Breast epithelium (tissue), 4 donors: Measurements from ENCODE around the gene CRPPA. TPM values are rescaled to one million over a fixed set of nuclear protein-coding genes. Genes with fewer than 3 reads are reported as not detected.

Experiments used
- DNase-seq, 2 donors: peaks; one replicate each; pipeline ENCODE4 v3.0.0-alpha.2; 2019; ENCODE audit warnings: low spot score in 2 of 2
- H3K27ac ChIP-seq, 2 donors: fragments of 200-600 bp; sonication (generic) in 1 of 2; one replicate each; pipeline ENCODE4 v1.5.1; 2016 to 2019; ENCODE audit warnings: mild to moderate bottlenecking in 1 of 2
- H3K27me3 ChIP-seq, 2 donors: fragments of 200-600 bp; sonication (generic) in 1 of 2; one replicate each; pipeline versions ENCODE4 v1.5.1 to v1.6.0; 2017 to 2019; ENCODE audit warnings: control low read depth in 1 of 2, mild to moderate bottlenecking in 1 of 2
- H3K36me3 ChIP-seq: fragments of 200-600 bp; one replicate; pipeline ENCODE4 v1.5.1; 2019
- H3K4me1 ChIP-seq, 2 donors: fragments of 200-600 bp; sonication (generic); one replicate each; pipeline ENCODE4 v1.5.1; 2016 to 2019; ENCODE audit warnings: control low read depth in 1 of 2
- H3K4me3 ChIP-seq, 3 donors: fragments of 200-600 bp; sonication (generic); 1 replicate in 2 of 3; 2 replicates in 1 of 3; pipeline ENCODE4 v1.5.1; 2016 to 2019; ENCODE audit warnings: mild to moderate bottlenecking in 3 of 3, moderate library complexity in 2 of 3
- H3K9me3 ChIP-seq, 2 donors: fragments of 200-600 bp; sonication (generic) in 1 of 2; one replicate each; pipeline ENCODE4 v1.5.1; 2016 to 2019; ENCODE audit warnings: control low read depth in 1 of 2
- POLR2A ChIP-seq: fragments of 450-650 bp; IDR thresholded peaks from one replicate; pipeline ENCODE4 v1.6.1; 2016; ENCODE audit warnings: antibody characterized with exemption, mild to moderate bottlenecking, moderate library complexity
- POLR2AphosphoS5 ChIP-seq, 3 donors: sonication (generic); formaldehyde crosslinking; IDR thresholded peaks; one replicate each; pipeline ENCODE4 v1.6.1; 2017; ENCODE audit warnings: antibody characterized with exemption in 3 of 3
- intact Hi-C: fragments of 100-400 bp; cut with DNase I; formaldehyde crosslinking; loops from one replicate; pipeline ENCODE4 v1.15.1; 2023; ENCODE audit warnings: low total_unique reads
- total RNA-seq, 3 donors: library from RNA; depleted of rRNA; stranded (reverse); fragments of >200 nt; gene quantifications; one replicate each; pipeline ENCODE4 v1.1.0, GENCODE V29; 2016
- TF ChIP-seq, protein P1 (sequence below), 3 donors: fragments of 450-650 bp; IDR thresholded peaks; one replicate each; pipeline ENCODE4 v1.5.1; 2016 to 2017; ENCODE audit warnings: antibody characterized with exemption in 3 of 3, mild to moderate bottlenecking in 3 of 3, moderate library complexity in 3 of 3

Gene CRPPA
- total RNA-seq, 3 donors from 2014 or later: 1.9 to 6.0 (median 2.9) TPM

DNA sequence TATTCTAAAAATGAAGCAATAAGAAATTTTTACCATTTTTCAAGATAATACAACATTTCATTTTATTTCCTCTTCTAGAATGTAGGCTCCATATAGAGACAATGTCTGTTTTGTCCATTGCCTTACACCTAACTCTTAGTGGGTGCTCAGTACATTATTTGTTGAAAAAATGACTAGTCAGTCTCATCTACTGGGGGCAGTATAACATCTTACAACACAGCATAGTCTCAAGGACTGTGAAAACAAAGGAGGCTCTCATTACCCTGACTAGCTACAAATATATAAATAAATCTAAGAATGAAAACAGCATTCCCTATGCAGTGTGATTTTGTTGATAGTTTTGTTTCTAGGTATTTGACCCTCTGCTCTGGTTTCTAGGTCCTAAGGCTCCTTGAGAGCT, 11.6 kb downstream of the CRPPA start:
- Histone ChIP-seq H3K27me3 (no peaks in the 10 kb centered on the region), H3K27ac (no peak overlapping the region), H3K36me3 (no peaks in the 10 kb centered on the region), H3K4me1 (no peaks in the 10 kb centered on the region), H3K9me3 (no peaks in the 10 kb centered on the region), H3K4me3 (no peak overlapping the region)
- no peak for DNase-seq
- TF ChIP-seq POLR2A (no peak), POLR2AphosphoS5 (IDR thresholded peaks at IDR 0.05) (no peak)
- TF ChIP-seq, protein P1, sequence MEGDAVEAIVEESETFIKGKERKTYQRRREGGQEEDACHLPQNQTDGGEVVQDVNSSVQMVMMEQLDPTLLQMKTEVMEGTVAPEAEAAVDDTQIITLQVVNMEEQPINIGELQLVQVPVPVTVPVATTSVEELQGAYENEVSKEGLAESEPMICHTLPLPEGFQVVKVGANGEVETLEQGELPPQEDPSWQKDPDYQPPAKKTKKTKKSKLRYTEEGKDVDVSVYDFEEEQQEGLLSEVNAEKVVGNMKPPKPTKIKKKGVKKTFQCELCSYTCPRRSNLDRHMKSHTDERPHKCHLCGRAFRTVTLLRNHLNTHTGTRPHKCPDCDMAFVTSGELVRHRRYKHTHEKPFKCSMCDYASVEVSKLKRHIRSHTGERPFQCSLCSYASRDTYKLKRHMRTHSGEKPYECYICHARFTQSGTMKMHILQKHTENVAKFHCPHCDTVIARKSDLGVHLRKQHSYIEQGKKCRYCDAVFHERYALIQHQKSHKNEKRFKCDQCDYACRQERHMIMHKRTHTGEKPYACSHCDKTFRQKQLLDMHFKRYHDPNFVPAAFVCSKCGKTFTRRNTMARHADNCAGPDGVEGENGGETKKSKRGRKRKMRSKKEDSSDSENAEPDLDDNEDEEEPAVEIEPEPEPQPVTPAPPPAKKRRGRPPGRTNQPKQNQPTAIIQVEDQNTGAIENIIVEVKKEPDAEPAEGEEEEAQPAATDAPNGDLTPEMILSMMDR (IDR thresholded peaks at IDR 0.05): no peak
- intact Hi-C loops: no loop called here

DNA sequence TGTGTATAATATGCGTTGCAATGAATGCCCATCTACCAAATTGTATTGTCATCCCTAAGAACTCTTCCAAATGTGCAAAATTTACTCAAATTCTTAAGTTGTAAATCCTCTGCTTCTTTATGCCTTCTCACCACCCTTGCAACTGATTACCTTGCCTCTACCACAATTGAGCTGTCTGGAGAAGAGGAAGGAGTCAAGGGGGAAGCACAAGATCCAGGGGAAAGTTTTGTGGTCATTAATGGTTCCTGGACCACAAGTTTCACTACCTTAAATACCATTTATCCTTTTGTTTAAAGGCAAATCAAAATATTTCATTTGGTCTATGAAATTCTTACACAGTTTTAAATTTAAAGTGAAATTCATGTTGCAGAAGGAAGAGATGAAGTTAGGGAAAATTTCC, 16.7 kb downstream of the CRPPA start:
- Histone ChIP-seq H3K4me3 (no peak overlapping the region), H3K9me3 (peaks cover 0 to 12% of the 10 kb centered on the region in 2 donors), H3K4me1 (no peaks in the 10 kb centered on the region), H3K27ac (no peak overlapping the region), H3K27me3 (no peaks in the 10 kb centered on the region), H3K36me3 (no peaks in the 10 kb centered on the region)
- intact Hi-C loops: no loop called here
- no peak for TF ChIP-seq POLR2A
- no peak for TF ChIP-seq POLR2AphosphoS5 (IDR thresholded peaks at IDR 0.05)
- TF ChIP-seq, protein P1 (IDR thresholded peaks at IDR 0.05): no peak
- DNase-seq: no peak

DNA sequence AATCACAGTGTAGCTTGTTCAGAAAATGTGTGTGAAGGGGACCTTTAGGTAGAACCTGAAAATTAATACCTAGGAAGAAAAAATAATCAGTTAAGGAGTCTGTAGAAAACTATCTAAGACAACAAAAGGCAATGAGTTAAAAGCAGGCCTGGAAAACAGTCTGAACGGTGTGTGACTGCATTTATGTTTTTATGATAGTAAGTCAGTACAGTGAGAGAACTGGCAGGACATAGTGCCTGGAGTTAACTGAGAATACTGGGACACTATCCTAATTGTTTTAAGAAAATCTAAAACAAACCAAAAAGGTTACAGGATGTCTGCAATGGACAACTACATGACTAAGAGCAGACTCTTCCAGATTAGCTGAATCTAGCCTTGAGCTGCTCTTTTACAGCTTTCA, 17.9 kb downstream of the CRPPA start:
- TF ChIP-seq, protein P1 (IDR thresholded peaks at IDR 0.05): no peak
- TF ChIP-seq POLR2A: no peak
- TF ChIP-seq POLR2AphosphoS5 (IDR thresholded peaks at IDR 0.05): no peak
- H3K9me3 ChIP-seq: peaks cover 0 to 12% of the 10 kb centered on the region in 2 donors

DNA sequence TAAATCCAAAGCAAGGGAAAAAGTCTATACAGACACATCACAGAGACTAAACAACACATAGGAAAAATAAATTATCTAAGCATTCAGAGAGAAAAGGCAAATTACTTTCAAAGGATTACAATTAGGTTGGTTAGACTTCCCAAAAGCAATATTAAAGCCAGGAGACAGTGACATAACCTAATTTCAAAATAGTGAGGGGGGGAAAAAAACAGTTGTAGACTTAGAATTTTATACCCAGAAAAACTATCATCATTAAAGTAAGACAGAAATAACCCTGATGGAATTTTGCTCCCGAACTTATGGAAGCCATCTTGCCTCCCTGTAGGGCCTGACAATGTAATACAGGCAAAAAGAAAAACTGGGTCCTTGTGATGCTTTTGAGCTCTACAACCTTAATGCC, 18.4 kb downstream of the CRPPA start:
- intact Hi-C loops: no loop called here
- TF ChIP-seq POLR2AphosphoS5 (IDR thresholded peaks at IDR 0.05) (no peak), POLR2A (no peak)
- TF ChIP-seq, protein P1 (IDR thresholded peaks at IDR 0.05): no peak
- no peaks in the 10 kb centered on the region for H3K36me3 ChIP-seq

More for the DNA sequence above, 17.9 kb downstream of the CRPPA start:
- Histone ChIP-seq H3K4me3 (no peak overlapping the region), H3K4me1 (no peaks in the 10 kb centered on the region), H3K36me3 (no peaks in the 10 kb centered on the region), H3K27ac (no peak overlapping the region), H3K27me3 (no peaks in the 10 kb centered on the region)
- DNase-seq: no peak
- intact Hi-C loops: no loop called here

DNA sequence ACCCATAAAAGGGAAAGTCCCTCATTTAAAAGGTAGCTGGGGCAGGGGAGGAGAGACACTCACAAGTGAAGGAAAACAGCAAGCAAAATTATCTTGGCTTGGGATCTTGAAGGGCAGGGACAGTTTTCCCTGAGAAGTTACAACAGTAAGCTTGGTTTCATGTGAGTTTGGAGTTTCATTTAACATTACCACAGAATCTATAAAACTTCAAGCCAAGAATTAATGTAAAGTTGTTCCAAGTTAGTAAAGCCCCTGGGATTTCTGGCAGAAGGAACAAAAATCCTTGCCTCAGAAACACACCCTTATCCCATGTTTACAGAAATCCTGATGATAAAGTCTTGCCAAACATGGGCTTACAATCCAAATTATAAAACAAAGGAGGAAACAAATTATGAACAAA, 19.2 kb downstream of the CRPPA start:
- Histone ChIP-seq H3K27ac (no peak overlapping the region), H3K4me1 (no peaks in the 10 kb centered on the region), H3K4me3 (no peak overlapping the region), H3K9me3 (peaks cover 0 to 12% of the 10 kb centered on the region in 2 donors), H3K36me3 (no peaks in the 10 kb centered on the region), H3K27me3 (no peaks in the 10 kb centered on the region)
- DNase-seq: no peak
- intact Hi-C loops: no loop called here
- TF ChIP-seq POLR2AphosphoS5 (IDR thresholded peaks at IDR 0.05): no peak
- TF ChIP-seq, protein P1 (IDR thresholded peaks at IDR 0.05): no peak
- TF ChIP-seq POLR2A: no peak

More for the DNA sequence above, 18.4 kb downstream of the CRPPA start:
- Histone ChIP-seq H3K4me1 (no peaks in the 10 kb centered on the region), H3K27me3 (no peaks in the 10 kb centered on the region), H3K9me3 (peaks cover 0 to 12% of the 10 kb centered on the region in 2 donors), H3K27ac (no peak overlapping the region), H3K4me3 (no peak overlapping the region)
- no peak for DNase-seq
